22Rv1 (cell line): ENCODE measurements around the gene NOL4L.

Experiments
- CTCF ChIP-seq: fragments of 450-650 bp; IDR thresholded peaks from 2 replicates; pipeline ENCODE4 v1.5.1; 2017; ENCODE audit warnings: mild to moderate bottlenecking
- ZFX ChIP-seq: fragments of 450-650 bp; IDR thresholded peaks from 2 replicates; pipeline ENCODE4 v1.6.1; 2017; ENCODE audit warnings: antibody characterized with exemption, borderline replicate concordance

GRCh38 chr20:32467506-32468312, 117.4 kb downstream of the NOL4L start:
- no peak for TF ChIP-seq CTCF
- no peak for TF ChIP-seq ZFX
